ENCODE data around the gene UBALD1. TPM values are rescaled to one million over a fixed set of nuclear protein-coding genes. Genes with fewer than 3 reads are reported as not detected.
"Not testable (repeated sequence)": the region's sequence is repeated elsewhere in the genome, so short reads cannot be mapped to it uniquely, and the experiment has no call there.

UBALD1 gene
- total RNA-seq, 1 experiment from 2014 or later = 24.6 TPM

DNA sequence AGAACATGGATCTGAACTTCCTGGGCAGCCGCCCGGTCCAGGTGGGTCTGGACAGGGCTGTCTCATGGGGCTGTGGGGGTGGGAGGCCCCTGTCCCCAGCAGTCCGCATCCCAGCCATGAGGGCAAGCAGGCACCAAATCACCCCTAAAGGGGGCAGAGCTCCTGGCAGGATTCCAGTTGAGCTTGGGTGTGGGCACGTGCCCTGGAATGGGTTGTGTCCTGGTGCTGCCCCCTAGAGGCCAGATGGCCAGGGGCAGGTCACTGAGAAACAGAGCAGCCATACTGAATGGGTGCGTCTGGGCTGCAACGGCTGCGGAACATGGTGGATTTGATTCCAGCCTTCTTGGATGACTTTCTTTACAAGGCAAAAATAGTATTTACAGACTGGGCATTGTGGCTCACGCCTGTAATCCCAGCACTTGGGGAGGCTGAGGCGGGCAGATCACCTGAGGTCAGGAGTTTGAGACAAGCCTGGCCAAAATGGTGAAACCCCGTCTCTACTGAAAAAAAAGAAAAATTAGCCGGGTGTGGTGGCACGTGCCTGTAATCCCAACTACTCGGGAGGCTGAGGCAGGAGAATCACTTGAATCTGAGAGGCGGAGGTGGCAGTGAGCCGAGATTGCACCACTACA lies 35.9 kb upstream of the UBALD1 start:
- H3K4me1 ChIP-seq (ENCODE audit: insufficient read depth, low read length); H3K4me3 ChIP-seq (ENCODE audit: low read length); H2AFZ ChIP-seq (ENCODE audit: low read length); H3K9me3 ChIP-seq (ENCODE audit: low read length); H3F3A ChIP-seq (ENCODE audit: low read length, unreplicated experiment); H3K27ac ChIP-seq (ENCODE audit: low read length); H3K36me3 ChIP-seq (ENCODE audit: low read depth, low read length); BruUV-seq (replicated peaks); intact Hi-C loops (cut with micrococcal nuclease); H3K4me2 ChIP-seq (ENCODE audit: low read length); H3K79me2 ChIP-seq (ENCODE audit: low read length); POLR2A ChIA-PET (ENCODE audit: unreplicated experiment); CTCF ChIA-PET; H4K20me1 ChIP-seq (ENCODE audit: low read length); H3K9ac ChIP-seq (ENCODE audit: low read length); H3K9me2 ChIP-seq (replicated peaks; ENCODE audit: low read length); H3K27me3 ChIP-seq (ENCODE audit: low read length): not testable (repeated sequence)
- ATAC-seq (peak; percentile 66), DNase-seq (peak; percentile 61)
- TF ChIP-seq, protein P1, sequence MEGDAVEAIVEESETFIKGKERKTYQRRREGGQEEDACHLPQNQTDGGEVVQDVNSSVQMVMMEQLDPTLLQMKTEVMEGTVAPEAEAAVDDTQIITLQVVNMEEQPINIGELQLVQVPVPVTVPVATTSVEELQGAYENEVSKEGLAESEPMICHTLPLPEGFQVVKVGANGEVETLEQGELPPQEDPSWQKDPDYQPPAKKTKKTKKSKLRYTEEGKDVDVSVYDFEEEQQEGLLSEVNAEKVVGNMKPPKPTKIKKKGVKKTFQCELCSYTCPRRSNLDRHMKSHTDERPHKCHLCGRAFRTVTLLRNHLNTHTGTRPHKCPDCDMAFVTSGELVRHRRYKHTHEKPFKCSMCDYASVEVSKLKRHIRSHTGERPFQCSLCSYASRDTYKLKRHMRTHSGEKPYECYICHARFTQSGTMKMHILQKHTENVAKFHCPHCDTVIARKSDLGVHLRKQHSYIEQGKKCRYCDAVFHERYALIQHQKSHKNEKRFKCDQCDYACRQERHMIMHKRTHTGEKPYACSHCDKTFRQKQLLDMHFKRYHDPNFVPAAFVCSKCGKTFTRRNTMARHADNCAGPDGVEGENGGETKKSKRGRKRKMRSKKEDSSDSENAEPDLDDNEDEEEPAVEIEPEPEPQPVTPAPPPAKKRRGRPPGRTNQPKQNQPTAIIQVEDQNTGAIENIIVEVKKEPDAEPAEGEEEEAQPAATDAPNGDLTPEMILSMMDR (conservative IDR thresholded peaks at IDR 0.05; ENCODE audit: low read depth, low read length) = peak; percentile 78

- Histone ChIP-seq H3K36me3 (ENCODE audit: low read depth, low read length) (no peaks in the 10 kb centered on the region; the same call in 1 of the 2 replicates), H3K27ac (ENCODE audit: low read length) (no peak overlapping the region), H3K9me2 (replicated peaks; ENCODE audit: low read length) (no peaks in the 10 kb centered on the region), H3K27me3 (ENCODE audit: low read length) (no peaks in the 10 kb centered on the region), H3F3A (ENCODE audit: low read length, unreplicated experiment) (no peaks in the 10 kb centered on the region), H3K4me3 (ENCODE audit: low read length) (no peak overlapping the region), H3K9ac (ENCODE audit: low read length) (no peak overlapping the region), H2AFZ (ENCODE audit: low read length) (no peak overlapping the region), H4K20me1 (ENCODE audit: low read length) (no peaks in the 10 kb centered on the region), H3K4me2 (ENCODE audit: low read length) (no peak overlapping the region), H3K9me3 (ENCODE audit: low read length) (no peaks in the 10 kb centered on the region), H3K79me2 (ENCODE audit: low read length) (0 out of 2 replicates have a peak, but pooled peaks cover 9% of the 10 kb centered on the region), H3K4me1 (ENCODE audit: insufficient read depth, low read length) (no peaks in the 10 kb centered on the region)
- no peak for ATAC-seq
- BruUV-seq (replicated peaks) = no TSS peak
- intact Hi-C loops (cut with micrococcal nuclease) = no loop called here
- TF ChIP-seq EZH2 (IDR thresholded peaks at IDR 0.05; ENCODE audit: low read length, unreplicated experiment) (no peak), EZH2phosphoT487 (IDR thresholded peaks at IDR 0.05; ENCODE audit: borderline replicate concordance, low read length) (no peak)
- TF ChIP-seq, protein P1 (conservative IDR thresholded peaks at IDR 0.05; ENCODE audit: low read depth, low read length) = no peak
- ChIA-PET POLR2A (ENCODE audit: unreplicated experiment) (no interaction called here), CTCF (no interaction called here)
- no peak for DNase-seq
These were observed 35.2 kb upstream of the UBALD1 start for GRCh38 chr16:4649744-4650442.

- Histone ChIP-seq H3K4me3 (ENCODE audit: low read length) (no peak overlapping the region), H4K20me1 (ENCODE audit: low read length) (no peaks in the 10 kb centered on the region), H3K4me1 (ENCODE audit: insufficient read depth, low read length) (no peaks in the 10 kb centered on the region), H3K9me3 (ENCODE audit: low read length) (no peaks in the 10 kb centered on the region), H3K36me3 (ENCODE audit: low read depth, low read length) (no peaks in the 10 kb centered on the region; the same call in 1 of the 2 replicates), H3K9me2 (replicated peaks; ENCODE audit: low read length) (no peaks in the 10 kb centered on the region), H3K27me3 (ENCODE audit: low read length) (no peaks in the 10 kb centered on the region), H2AFZ (ENCODE audit: low read length) (no peak overlapping the region), H3K27ac (ENCODE audit: low read length) (no peak overlapping the region), H3K9ac (ENCODE audit: low read length) (no peak overlapping the region), H3F3A (ENCODE audit: low read length, unreplicated experiment) (no peaks in the 10 kb centered on the region), H3K4me2 (ENCODE audit: low read length) (no peak overlapping the region), H3K79me2 (ENCODE audit: low read length) (peaks cover 10% of the 10 kb centered on the region; the same call in 1 of the 2 replicates)
- intact Hi-C loops (cut with micrococcal nuclease) = no loop called here
- no TSS peak for BruUV-seq (replicated peaks)
- DNase-seq = no peak
- ChIA-PET CTCF (no interaction called here), POLR2A (ENCODE audit: unreplicated experiment) (no interaction called here)
- no peak for ATAC-seq
- no peak for TF ChIP-seq EZH2 (IDR thresholded peaks at IDR 0.05; ENCODE audit: low read length, unreplicated experiment)
- TF ChIP-seq, protein P1 (conservative IDR thresholded peaks at IDR 0.05; ENCODE audit: low read depth, low read length) = no peak
- TF ChIP-seq EZH2phosphoT487 (IDR thresholded peaks at IDR 0.05; ENCODE audit: borderline replicate concordance, low read length) = no peak
These were observed 34.2 kb upstream of the UBALD1 start for GRCh38 chr16:4648917-4649316.
